NCI-H2227 treated with DMSO at 0.1 percent for 48 hours (cell line): ENCODE results near the gene CALY.

Source experiments
- DNase-seq: peaks from one replicate; lab custom pipeline; 2025; lab: John Stamatoyannopoulos, UW

The CALY gene

DNA sequence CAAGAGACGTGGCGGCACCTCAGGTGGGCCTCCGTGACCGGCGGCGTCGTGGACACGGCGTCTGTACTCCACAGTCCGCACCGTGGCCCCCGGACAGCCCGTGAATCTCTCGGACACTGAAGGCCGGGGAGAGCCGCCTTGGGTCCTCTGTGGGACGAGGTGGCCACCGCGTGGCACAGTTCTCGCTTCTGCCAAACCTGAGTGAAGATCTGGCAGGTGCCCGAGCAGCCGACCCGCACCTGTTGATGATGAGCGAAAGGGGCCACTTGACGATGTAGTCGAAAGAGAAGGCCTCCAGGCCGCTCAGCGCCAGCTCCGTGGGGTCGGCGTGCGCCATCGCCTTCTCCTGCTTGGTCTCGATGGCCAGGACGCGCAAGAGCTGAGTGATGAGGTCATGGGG lies 51.5 kb downstream of the CALY start:
- no peak for DNase-seq

DNA sequence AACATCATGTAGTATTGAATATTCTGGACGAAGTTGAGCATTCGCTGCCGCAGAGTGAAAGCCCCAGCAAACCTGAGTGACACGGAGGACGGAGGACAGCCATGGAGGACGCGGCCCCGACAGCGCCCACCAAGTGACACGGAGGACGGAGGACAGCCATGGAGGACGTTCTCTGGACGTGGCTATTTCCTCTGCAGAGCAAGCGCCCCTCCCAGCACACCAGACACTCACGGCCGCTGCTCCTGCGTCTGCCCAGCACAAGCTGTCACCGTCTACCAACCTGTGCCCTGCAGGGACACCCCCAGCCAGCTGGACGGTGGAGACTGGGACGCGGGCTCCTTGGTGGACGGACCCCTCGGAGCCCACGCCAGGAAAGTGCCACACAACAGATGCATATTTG lies 52.8 kb downstream of the CALY start:
- DNase-seq: no peak

DNA sequence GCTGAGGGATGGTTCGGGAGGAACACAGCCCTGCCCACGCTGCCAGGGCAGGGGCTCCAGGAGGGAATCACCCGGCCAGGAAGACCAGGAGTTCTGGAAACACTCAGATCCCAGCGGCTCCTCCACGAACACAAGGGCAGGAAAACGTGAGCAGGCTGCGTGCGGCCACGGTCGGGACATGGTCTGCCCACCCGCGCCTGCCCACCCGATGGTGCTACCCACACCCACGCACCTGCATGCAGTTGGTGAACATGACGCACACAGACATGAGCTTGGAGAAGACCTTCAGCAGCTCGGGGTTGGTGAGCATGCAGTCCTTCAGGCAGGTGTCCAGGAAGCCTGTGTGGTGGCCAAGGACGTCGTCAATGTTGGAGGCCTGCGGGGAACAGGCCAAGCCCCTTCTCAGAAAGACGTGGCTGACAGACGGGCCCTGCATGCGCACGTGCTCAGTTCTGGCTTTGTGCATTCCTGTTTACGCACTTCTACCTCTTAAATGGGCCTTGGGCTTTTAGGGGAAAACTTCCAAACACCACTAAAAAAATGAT lies 53.8 kb downstream of the CALY start:
- no peak for DNase-seq

DNA sequence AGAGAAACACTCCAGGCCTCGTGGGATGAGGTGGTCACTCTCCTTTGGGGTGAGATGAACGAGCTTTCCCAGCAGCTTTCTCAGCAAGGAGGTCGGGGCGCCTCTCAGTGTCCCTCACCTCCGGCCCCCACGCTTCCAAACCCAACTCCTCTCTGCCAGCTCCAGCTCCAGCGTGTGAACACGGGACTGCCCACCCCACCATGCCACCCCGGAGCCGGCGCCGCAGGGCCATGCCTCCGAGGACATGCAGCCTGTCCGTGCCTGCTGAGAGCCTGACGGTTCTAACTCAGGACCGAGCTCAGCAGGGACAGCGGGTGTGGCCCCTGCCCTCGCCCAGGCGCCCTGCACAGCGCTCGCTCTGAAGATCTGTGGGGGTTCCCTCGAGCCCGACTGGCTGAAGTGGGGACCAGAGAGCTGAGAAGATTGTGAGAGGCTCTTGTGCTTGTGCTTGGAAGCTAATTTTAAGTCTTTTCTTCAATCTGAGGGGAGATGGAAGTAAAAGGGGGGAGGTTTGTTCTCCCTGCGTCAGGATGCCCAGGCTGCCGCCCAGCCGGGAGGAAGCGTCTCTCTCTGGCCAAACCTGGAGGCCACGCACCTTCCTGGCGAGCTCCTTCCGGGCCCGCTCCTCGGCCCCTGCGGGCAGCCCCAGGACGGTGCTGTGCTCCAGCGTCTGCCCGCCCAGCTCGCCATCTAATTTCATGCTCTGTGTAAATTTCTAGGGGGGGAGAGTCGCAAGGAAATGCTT lies 54.9 kb downstream of the CALY start:
- DNase-seq: no peak

DNA sequence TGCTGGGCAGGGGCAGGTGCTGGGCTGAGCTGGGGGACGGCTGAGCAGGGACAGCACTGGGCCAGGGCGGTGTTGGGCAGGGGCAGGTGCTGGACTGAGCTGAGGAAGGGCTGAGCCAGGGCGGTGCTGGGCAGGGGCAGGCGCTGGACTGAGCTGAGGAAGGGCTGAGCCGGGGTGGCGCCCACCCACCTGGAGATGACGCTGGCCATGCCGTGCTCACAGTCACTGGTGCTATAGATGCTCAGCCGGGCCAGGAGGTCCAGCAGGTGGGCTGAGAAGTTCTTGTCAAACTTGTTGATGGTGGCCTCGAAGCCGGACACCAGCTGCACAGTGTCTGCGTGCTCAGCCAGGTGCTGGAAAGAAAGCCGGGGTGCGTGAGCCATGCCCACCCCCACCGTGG lies 55.6 kb downstream of the CALY start:
- no peak for DNase-seq

DNA sequence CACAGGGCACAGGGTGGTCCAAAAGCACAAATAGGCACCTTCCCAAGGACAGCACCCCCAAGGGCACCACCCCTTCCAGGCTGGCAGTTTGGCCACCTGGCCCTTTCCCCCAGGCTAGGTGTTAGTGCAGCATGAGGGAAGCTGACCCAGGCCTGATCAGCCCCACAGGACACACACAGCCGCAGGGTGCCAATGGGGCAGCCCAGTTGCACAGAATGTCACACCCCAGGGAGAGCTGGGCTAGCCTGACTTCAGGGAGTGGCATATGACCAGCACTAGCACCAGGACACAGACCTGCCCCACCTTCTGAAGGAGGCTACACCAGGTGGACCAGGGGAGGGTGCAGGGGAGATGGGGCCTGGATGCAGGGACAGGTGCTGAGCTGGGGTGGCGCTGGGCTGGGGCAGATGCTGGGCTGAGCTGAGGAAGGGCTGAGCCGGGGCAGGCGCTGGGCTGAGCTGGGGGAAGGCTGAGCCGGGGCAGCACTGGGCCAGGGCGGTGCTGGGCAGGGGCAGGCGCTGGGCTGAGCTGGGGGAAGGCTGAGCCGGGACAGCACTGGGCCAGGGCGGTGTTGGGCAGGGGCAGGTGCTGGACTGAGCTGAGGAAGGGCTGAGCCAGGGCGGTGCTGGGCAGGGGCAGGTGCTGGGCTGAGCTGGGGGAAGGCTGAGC lies 56.2 kb downstream of the CALY start:
- DNase-seq: no peak

DNA sequence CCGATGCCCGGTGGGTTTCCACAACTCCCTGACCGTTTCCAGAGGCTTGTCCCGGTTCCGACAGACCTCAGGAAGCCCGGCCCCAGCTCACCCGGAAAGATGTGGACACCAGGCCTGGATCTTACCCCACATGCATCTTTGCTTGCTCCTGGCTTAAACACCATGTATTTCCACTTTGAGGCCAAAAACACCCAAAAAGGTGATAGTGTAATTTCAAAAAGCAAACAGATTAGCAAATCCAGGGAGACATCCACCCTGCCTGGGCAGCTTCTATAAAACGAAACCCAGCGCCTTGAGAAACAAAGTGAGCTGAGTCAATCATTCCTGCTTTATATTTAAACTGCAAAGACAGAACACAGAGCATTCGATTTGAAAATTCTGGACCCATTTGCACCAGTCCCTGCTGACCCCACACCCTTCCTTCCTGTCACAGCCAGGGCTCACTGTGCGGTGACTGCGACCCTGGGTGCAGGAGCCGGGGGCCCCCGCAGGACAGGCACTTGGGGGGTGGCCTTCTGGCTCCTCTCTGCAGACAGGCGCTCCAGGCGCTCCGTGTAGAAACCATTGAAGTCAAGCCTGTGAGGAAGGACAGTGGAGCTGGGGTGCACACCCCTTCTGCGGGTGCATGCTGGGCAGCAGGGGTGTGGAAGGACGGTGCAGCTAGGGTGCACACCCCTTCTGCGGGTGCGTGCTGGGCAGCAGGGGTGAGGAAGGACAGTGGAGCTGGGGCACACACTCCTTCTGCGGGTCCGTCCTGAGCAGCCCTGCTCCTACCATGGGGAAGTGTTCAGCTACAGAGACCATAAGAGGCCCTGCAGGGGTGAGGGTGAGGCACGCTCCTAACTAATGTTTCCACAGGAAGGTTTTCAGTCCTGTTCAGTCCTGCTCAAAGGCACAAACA lies 57.1 kb downstream of the CALY start:
- no peak for DNase-seq

DNA sequence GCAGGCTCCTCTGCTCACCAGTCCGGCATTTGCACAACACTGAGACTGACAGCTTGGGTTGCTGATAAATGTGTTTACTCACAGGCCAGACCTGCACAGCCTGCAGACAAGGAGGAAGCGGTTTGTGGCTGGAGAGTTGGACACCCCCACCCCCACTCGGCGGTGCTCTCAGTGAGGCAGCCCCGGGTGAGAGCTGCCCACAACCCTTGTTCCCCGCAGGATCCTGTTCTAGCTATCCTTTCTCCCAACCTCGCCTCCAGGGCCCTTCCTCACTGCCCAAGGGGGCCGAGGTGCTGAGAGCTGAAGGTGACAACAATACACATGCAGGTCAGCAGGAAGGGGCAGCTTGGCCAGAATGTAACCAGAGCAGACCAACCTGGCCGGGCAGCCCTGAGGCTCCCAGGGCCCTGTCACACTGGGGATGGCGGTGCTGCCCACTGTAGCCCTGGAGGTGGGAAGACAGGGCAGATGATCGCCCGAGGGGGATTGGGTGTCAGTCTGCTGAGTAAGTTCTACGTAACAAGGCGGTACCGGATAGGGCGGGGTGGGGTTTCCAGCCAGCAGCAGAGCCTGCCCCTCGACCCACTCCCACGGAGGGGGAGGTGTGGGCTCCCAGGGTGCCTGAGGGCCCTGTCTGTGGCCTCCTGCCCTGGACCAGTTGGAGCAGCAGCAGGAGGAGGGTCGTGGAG lies 58.0 kb downstream of the CALY start:
- no peak for DNase-seq

DNA sequence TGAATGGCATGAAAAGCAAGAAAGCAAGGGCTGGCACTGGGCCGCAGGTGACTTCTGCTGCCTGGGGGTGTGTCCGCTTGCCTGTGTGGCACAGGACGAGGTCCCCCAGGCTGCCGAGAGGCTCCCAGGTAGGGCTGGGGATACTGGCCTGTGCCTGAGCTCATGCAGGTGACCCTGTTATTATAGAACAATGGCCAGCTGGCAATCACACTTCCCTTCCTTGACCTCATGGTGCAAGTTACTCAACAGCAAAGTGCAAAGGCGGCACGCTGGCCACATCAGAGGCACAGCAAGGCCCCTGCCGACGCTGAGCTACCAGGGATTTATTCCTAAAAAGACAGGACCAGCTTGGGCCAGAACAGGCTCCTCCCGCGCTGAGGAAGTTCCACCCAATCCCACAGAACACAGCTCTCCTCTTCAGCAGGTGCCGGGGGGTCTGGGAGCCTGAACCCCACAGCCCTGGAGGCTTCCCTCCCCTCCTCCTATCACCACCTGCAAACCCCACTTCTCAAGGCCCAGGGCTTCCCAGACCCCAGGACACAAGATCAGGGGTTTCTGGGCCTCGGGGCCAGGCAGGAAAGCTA lies 58.6 kb downstream of the CALY start:
- DNase-seq: no peak

DNA sequence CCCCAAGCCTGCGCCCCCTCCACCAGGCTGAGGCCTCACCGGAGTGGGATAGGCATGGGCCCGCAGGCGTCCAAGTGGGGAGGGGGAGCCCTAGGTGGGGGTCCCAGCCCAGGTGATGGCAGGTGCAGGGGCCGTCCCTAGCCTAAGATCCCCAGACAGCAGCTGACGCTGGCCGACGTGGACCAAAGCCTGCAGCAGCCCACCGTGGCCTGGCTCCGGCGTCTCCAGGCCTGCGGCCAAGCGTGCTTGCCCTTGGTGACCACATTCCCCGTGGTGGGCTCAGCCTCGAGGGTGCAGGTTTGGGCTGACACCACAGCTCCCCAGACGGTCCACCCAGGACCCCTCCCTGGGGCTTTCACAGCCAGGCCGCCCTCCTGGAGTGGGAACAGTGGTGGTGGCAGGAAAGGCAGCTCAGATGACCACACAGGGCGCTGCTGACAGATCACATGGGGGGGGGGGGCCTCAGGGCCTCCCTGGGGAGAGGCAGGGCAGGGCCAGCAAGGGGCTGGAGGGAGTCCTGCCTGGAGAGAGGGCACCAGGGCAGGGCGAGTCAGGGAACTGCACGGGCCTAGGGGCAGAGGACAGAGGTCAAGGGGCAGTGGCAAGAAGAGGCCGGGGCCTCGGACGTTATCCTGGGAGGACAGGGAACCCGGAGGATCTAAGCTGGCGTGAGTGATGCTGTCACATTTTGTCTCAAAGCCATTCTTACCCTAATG lies 59.3 kb downstream of the CALY start:
- no peak for DNase-seq

DNA sequence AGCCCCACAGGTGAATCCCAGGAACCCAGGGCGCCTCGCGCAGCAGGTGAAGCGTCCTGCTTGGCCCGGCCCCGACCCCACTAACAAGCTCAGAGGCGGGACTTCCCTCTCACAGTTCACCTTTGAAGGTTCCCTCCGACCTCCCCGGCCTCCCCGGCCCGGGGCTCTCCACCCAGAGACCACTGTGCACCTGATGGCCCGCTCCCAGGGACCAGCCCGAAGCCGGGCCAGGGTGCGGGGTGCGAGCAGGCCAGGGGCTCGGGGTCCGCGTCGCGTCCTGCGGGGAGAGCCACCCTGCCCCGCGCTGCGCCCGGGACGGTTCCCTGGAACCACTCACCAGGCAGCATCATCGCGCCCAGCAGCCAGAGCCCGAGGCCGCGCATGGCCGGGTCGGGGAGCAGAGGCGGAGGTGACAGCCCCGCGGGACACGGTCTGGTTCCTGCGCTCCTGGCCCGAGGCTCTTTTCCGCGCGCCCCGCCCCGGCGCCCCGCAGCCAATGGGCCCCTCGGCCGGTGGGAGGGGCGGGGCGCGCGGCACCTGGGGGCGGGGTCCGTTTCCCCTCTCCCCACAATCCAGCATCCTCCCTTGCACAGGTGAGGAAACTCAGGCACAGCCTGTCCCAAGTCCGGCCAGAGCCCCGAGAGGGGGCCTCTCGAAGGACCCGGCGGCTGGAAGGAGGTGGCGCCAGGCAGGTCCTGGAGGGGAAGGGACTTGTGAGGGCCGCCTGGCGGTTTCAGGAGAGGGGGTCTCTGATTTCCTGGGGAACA lies 60.1 kb downstream of the CALY start, which contains the start of gene ADAM8:
Gene ADAM8 (minus strand): TSS at position 434 of the 767 bp plus-strand sequence. CDS start 51 bp downstream, at position 383.
- DNase-seq: no peak

DNA sequence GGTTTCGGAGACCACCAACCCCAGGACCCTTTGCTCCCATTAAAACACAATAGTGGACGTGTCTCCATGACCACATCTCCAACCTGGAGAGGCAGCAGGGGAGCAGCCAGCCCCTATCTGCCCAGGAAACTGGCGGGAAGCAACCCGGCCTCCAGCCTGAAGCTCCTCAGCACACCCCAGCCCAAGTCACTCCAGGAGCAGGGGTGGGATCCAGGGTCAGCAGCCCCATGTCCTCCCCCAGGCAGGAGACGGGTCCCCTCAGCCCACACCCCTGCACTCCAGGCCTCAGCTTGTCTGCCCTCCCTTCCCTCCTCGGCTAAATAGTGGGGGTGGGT lies 60.6 kb downstream of the CALY start:
- no peak for DNase-seq

DNA sequence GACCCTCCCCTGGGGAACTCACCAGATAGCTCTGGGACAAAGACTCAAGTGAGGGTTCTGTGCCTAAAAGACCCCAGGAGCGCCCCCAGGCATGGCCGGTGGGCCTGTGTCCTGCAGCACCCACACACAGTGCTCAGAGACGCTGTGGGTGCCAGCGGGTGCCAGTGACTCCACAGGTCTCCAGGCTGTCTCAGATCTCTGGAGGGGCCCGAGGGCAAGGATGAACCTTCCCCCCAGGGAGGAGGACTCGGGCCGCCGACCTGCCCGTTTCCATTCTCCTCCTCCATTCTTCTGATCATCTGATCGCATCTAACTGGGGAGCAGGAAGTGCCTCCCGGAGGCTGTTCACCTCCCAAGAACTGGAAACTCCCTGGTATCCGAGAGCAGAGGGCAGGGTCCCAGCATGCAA lies 61.0 kb downstream of the CALY start:
- DNase-seq: no peak

DNA sequence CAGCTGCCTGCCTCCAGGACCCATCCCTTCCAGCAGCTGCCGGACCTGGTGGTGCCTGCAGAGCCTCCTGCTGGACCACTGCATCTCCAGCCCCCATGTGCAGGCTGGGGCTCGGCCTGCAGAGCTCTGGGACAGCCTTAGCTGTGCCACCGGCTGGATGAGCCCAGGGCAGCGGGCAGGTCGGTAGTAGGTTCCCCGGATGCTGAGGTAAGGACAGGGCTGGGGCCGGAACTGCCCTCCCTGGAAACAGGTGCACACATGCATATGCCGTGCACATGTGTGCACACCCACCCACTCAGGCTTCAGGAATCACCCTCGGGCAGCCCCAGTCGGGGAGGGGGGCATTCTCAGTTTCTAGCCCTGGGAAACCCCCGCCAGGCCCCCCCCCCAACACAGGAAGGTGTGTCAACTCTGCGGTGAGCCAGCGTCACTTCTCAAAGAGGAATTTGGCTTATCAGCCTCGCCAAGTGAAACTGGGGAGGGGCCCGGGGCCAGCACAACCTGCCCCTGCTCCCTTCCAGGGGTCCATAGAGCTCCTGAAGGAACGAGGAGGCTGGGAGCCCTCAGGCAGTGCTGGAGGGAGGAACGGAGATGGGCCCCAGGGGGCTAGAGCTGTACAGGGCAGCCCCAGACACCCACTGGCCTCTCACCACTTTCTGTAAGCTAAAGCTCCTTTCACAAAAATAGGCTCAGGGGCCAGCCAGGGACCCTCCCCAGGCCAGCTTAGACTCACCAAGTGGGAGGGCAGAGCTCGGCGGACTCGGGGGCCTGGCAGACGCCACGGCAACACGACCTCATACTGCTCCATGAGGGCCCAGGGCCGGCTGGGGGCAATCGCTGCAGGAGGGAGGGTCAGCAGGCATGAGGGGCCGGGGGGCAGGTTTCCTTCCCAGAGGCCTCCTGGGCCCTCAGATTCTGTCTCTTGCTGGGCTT lies 61.7 kb downstream of the CALY start:
- no peak for DNase-seq
